ENCODE data around the gene ADPGK.
"Not testable (repeated sequence)": the region's sequence is repeated elsewhere in the genome, so short reads cannot be mapped to it uniquely, and the experiment has no call there.

The ADPGK gene

DNA sequence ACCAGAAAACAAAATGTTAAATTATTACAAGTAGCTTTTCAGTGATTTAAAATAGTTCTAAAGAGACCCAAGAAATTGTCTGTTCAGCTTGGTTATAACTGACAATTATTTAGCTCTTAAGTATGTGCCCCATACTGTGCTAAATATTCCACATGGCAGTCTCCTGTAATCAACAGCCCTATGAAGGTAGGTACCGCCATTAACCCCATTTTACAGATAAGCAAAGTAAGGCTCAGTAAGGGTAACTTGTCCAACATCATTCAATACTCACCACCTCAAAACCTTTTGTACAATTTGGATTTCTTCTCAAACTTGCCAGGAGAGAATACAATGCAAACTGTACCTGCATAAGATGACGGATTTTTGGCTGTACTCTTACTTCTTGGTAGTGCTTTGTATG lies 33.9 kb downstream of the ADPGK start:
- DNase-seq (ENCODE audit: low spot score) = no peak

DNA sequence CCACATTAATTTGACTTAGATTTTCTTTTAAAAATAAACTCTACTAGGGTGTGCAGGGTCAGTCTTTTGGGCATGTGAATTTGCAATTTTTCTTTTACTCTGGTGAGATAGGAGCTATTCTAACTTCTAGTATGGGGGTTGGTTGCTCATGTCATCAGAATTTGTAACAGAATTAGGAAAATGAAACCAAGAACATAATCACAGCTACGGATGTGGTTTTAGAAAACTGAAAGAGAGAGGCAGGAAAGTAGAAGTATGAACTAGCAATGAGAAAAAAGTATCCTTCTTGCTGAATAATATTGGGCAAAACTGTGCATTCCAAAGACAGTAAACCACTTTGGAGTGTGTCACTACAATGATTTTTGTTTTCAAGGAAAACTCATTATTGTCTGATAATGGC lies 43.3 kb downstream of the ADPGK start:
- DNase-seq (ENCODE audit: low spot score) = no peak

DNA sequence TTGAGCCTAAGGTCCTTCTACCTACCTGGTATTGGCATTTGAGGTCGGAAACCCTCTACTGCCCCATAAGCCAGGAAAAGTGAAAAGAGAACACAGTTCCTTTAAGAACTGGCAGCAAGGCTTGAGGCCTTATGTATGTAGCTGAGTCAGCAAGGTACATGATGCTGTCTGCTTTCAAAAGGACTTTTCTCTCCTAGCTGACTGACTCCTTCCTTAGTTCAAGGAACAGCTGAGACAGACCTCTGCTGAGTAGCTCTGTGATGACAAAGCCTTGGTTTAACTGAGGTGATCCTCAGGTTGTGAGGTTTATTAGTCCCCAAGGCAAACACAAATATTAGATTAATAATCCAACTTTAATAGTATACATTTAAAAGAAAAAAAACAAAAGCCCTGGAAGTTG lies 45.8 kb downstream of the ADPGK start:
- no peak for DNase-seq (ENCODE audit: low spot score)

DNA sequence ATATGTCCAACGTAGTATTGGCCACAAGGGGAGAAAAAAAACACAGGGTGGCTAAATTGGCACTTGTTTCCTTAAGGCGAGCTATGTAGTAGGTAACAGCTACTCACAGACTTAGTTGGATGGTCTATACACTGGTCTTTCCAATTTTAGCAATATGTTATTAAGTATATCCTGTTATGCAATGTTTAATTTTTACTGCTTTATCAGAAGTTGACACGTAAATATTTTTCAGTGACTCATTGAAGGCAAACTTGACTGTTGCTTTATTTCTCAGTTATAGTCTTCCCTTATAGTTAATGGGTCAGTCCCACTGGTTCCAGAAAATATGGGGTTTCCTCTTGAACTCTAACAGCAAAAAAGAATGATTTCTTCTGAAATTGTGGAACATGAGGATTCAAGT lies 46.5 kb downstream of the ADPGK start:
- DNase-seq (ENCODE audit: low spot score) = no peak

DNA sequence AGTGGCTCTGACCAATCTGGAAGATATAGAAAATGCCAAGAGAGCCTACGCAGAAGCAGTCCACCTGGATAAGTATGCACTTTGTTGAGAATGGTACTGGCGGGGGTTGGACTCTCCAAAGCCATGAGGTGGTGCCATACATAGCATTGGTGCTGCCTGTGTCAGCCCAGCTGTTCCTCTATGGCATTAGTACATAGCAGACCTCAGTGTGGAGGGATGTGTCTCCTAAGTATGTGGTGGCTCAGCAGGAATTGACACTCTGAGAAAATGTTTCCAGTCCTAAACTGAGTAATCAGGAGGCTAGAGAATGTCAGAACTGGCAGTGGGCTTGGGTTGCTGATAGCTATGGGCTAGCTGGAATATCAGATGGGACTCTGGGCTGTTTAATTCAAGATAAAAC lies 48.4 kb downstream of the ADPGK start:
- DNase-seq (ENCODE audit: low spot score) = no peak

DNA sequence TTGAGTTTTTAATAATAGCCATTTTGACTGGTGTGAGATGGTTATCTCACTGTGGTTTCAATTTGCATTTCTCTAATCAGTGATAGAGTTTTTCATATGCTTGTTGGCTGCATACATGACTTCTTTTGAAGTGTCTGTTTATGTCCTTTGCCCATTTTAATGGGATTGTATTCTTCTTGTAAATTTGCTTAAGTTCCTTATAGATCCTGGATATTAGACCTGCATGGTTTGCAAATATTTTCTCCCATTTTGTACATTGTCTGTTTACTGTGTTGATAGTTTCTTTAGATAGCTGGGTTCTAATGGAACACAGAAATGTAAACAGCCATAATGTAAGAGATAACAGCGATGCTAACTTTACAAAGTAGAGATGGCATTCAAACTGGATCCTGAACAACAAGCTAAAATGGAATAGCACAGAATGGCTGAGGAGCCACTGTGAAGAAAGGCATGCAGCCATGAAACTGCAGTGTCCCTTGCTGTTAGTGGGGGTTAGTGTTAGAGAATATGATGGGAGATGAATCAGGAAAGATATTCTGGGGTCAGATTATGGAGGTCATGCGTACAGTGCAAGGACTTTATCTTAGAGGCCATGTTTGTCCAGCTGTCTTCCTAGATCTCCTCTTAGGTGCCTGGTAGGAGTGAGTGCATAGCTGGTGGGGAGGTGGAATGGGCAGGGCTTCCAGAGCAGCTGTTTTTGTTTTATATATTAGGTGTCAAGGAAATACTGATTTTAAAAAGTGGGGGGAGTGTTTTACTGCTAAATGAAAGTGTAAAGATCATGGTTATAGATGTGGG lies 49.4 kb downstream of the ADPGK start:
- DNase-seq (ENCODE audit: low spot score) = no peak

DNA sequence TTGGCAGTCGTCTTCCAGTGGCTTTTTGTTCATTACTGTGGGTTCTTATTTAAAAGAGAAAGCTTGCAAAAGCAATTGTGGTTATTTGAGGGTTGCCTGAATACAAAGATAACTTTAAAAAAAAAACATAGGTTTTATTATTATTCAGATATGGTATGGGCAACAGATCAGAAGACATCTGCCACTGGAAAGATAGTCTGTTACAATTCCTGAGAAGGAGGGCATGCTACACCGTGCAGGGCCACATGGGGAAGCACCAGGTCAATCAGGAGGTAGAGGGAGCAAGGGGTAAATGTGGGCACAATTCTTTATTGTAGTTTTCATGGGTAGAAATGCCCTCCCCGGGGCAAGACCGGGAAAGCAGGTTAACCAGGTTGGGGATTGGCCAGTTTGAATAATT lies 51.0 kb downstream of the ADPGK start:
- no peak for DNase-seq (ENCODE audit: low spot score)

DNA sequence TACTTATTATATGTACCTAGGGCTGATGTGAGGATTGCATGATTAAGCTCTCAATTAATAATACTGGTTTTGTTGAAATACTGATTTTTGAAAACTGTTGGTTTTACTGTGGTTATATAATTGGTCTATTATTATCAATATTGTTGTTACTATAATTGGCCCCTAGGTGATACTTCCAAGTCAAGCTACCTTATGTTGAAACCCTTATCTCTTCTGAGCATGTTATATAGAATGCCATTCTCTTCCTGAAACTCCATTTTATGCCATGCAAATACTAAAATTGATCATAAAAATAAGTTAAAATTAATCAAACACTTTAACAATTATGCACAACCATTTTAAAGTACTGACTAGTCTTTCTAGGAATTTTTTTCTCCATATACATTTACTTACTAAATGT lies 51.5 kb downstream of the ADPGK start:
- DNase-seq (ENCODE audit: low spot score) = no peak

DNA sequence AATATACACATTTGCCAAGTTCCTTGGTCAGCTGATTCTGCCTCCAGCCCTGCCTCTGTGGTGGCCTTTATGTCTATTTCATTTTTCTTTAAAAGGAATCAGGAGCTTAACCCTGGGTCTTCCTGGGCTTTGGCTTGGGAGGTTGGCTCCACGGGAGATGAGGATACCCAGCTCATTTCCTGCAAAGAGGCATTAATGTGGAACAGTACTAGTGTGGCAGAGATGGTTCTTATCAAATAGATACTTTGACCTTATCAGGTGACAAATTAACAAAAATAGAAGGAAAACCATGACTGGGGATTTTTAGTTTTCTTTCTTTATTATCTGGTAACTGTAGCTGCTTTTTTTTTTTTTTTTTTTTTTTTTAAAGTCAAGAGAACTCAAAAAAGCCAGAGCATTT lies 54.7 kb downstream of the ADPGK start:
- no peak for DNase-seq (ENCODE audit: low spot score)

DNA sequence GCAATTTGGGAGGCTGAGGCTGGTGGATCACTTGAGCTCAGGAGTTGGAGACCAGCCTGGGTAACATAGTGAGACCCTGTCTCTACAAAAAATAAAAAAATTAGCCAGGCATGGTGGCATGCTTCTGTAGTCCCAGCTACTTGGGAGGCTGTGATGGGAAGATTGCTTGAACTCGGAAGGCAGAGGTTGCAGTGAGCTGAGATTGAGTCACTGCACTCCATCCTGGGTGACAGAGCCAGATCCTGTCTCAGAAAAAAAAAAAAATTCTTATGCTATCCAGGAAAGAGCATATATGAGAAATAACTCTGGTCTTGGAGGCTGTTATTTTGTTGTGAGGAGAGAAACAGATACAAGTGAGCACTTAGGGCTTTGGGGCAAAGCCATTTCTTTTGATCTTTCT lies 55.3 kb downstream of the ADPGK start:
- not testable (repeated sequence) for DNase-seq (ENCODE audit: low spot score)

DNA sequence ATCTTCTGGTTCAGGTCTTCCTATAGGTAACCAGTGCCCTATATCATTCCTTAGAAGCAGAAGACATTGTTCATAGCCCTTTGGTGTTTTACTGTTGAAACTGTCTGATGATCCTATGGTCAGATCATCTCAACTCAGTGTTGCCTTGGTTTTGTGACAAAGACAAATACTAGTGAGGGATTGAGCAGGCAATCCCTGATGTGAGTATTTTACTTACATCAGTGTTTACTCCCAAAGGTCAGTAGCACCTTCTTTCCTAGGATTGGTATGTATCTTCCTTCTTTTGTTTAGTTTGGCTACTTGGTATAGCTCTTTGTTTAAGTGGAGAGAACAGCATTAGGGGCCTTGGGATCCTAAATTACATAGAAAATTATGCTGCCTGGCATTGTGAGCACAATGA lies 56.4 kb downstream of the ADPGK start:
- DNase-seq (ENCODE audit: low spot score) = no peak

DNA sequence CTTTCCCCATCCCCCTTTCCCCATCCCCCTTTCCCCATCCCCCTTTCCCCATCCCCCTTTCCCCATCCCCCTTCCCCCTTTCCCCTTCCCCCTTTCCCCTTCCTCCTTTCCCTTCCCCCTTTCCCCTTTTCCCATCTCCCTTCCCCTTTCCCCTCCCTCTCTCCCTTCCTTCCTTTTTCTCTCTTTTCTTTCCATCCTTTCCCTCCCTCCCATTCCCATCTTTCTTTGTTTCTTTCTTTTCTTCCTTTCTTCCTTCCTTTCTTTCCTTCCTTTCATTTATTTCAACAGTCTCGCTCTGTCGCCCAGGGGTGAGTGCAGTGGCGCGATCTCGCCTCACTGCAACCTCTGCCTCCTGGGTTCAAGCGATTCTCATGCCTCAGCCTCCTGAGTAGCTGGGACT lies 57.7 kb downstream of the ADPGK start:
- DNase-seq (ENCODE audit: low spot score) = not testable (repeated sequence)

DNA sequence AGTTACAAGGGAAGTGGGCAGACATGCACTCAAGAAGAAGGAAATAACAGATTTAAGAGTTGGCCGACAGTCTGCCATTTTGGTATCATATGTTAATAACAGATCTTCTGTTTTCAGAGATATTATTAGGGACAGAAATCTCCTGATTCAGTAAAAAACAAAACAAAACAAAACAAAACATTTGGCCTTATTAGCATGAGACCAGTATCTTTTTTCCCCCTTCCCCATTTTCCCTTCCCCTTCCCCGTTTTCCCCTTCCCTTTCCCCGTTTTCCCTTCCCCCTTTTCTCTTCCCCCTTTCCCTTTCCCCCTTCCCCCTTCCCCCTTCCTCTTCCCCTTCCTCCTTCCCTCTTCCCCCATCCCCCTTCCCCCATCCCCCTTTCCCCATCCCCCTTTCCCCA lies 58.1 kb downstream of the ADPGK start:
- DNase-seq (ENCODE audit: low spot score) = no peak

DNA sequence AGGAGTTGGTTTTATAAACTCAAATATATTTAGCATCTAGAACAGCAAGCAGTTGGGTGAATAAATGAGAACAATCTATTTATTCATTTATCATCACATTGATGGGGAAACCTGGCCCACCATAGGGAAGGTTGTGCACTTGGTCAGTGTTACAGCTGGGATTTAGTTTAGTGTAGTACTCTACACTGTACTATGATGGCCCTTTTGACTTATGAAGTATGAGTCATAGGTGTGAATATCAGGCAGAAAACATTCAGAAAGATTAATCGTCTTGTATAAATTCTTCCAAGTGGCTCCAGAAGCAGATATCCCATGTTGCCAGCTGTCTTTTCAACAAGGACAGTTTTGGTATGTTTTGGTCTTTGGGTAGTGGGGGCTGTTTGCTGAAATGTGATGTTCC lies 59.5 kb downstream of the ADPGK start:
- no peak for DNase-seq (ENCODE audit: low spot score)

DNA sequence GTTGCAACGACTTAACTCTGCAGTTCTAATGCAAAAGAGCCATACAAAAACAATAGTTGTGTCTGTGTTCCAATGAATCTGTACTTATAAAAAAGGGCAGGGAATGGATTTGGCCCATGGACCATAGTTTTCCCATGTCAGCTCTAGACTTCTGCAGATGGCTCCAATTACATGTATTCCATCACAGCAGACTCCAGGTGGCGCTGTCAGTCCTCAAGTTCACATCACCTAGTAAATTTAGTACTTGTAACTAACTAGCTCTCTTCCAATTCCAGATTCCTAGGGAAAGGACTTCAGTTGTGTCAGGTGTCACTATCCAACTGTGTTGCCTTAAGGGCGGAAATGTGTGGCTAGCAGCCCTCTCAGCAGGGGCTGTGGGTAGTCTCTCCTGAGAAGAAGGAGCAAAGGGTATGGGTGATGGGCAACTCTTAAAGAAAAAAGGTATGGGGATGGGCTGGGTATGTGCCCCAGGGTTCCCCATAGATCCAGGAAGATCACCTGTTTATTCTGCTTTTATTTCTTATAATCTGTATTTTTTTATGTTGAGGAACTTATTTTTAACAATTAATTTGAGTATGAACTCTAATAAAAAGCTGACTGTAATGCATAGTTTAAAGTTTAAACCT lies 61.4 kb downstream of the ADPGK start:
- peak; percentile 63 for DNase-seq (ENCODE audit: low spot score)

DNA sequence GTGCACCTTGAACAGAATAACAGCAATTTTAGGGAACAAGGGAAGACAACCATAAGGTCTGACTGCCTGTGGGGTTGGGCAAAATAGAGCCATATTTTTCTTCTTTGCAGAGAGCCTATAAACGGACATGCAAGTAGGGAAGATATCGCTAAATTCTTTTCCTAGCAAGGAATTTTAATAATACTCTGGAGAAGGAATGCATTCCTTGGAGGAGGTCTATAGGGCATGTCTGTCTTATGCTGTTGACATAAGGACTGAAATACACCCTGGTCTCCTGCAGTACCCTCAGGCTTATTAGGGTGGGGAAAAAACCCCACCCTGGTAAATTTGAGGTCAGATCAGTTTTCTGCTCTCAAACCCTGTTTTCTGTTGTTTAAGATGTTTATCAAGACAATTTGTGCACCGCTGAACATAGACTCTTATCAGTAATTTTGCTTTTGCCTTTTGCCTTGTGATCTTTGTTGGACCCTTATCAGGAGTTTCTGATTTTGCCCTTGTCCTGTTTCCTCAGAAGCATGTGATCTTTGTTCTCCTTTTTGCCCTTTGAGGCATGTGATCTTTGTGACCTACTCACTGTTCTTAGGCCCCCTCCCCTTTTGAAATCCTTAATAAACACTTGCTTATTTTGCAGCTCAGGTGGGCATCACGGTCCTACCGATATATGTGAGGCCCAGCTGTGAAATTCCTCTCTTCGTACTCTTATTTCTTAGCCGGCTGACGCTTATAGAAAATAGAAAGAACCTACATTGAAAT lies 74.8 kb downstream of the ADPGK start:
- not testable (repeated sequence) for DNase-seq (ENCODE audit: low spot score)

DNA sequence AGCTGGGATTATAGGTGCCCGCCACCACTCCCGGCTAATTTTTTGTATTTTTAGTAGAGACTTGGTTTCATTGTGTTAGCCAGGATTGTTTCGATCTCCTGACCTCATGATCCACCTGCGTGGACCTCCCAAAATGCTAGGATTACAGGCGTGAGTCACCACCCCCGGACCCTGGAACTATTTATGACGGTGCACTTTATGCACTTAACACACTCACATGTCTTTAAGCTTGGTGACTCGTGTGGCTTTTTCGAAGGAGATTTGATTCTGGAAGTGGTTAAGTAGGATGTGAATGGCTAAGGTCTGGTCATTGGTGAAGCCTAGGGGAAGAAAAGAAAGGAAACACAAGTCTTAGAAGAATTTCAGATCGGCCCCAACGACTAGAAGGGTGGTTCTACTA lies 77.3 kb downstream of the ADPGK start:
- no peak for DNase-seq (ENCODE audit: low spot score)
